ENCODE measurements around the gene SHISA3. TPM values are rescaled to one million over a fixed set of nuclear protein-coding genes. Genes with fewer than 3 reads are reported as not detected.

The SHISA3 gene
- total RNA-seq, 4 donors from 2014 or later: 0.37 to 1.8 (median 0.55) TPM

GRCh38 chr4:42357325-42357724, 40.0 kb upstream of the SHISA3 start:
- no peak for TF ChIP-seq POLR2A (IDR thresholded peaks at IDR 0.05)
- TF ChIP-seq CTCF (IDR thresholded peaks at IDR 0.05): no peak
- intact Hi-C loops (cut with DNase I; ENCODE audit: low total_unique reads): no loop called here
- no peaks in the 10 kb centered on the region for H3K36me3 ChIP-seq

GRCh38 chr4:42359711-42360110, 37.6 kb upstream of the SHISA3 start:
- Histone ChIP-seq H3K9me3 (no peaks in the 10 kb centered on the region), H3K4me1 (no peaks in the 10 kb centered on the region), H3K36me3 (no peaks in the 10 kb centered on the region), H3K27ac (peak overlapping the region in 1 of 2 donors; percentile 19), H3K4me3 (peak overlapping the region in 1 of 2 donors; percentile 5), H3K27me3 (no peaks in the 10 kb centered on the region)
- TF ChIP-seq CTCF (IDR thresholded peaks at IDR 0.05): no peak
- DNase-seq: no peak
- intact Hi-C loops (cut with DNase I; ENCODE audit: low total_unique reads): no loop called here

More at GRCh38 chr4:42357325-42357724, 40.0 kb upstream of the SHISA3 start:
- no peaks in the 10 kb centered on the region for H3K4me1 ChIP-seq
- H3K4me3 ChIP-seq: no peak overlapping the region
- H3K27me3 ChIP-seq: no peaks in the 10 kb centered on the region
- no peak for DNase-seq
- H3K9me3 ChIP-seq: no peaks in the 10 kb centered on the region
- H3K27ac ChIP-seq: no peak overlapping the region

GRCh38 chr4:42360256-42360669, 37.0 kb upstream of the SHISA3 start:
- H3K27ac ChIP-seq: no peak overlapping the region
- intact Hi-C loops (cut with DNase I; ENCODE audit: low total_unique reads): no loop called here

GRCh38 chr4:42361456-42361855, 35.8 kb upstream of the SHISA3 start:
- TF ChIP-seq POLR2A (IDR thresholded peaks at IDR 0.05): no peak
- no peak for TF ChIP-seq CTCF (IDR thresholded peaks at IDR 0.05)
- Histone ChIP-seq H3K36me3 (no peaks in the 10 kb centered on the region), H3K4me3 (no peak overlapping the region), H3K27ac (no peak overlapping the region), H3K27me3 (no peaks in the 10 kb centered on the region), H3K4me1 (no peaks in the 10 kb centered on the region), H3K9me3 (no peaks in the 10 kb centered on the region)
- no peak for DNase-seq
- intact Hi-C loops (cut with DNase I; ENCODE audit: low total_unique reads): no loop called here

More at GRCh38 chr4:42360256-42360669, 37.0 kb upstream of the SHISA3 start:
- H3K27me3 ChIP-seq: no peaks in the 10 kb centered on the region
- H3K4me1 ChIP-seq: no peaks in the 10 kb centered on the region
- no peaks in the 10 kb centered on the region for H3K9me3 ChIP-seq
- no peak overlapping the region for H3K4me3 ChIP-seq
- no peak for DNase-seq
- TF ChIP-seq CTCF (IDR thresholded peaks at IDR 0.05): no peak
- TF ChIP-seq POLR2A (IDR thresholded peaks at IDR 0.05): no peak
- H3K36me3 ChIP-seq: no peaks in the 10 kb centered on the region

GRCh38 chr4:42362591-42362990, 34.7 kb upstream of the SHISA3 start:
- Histone ChIP-seq H3K27me3 (no peaks in the 10 kb centered on the region), H3K36me3 (no peaks in the 10 kb centered on the region), H3K27ac (no peak overlapping the region), H3K4me1 (no peaks in the 10 kb centered on the region), H3K9me3 (no peaks in the 10 kb centered on the region), H3K4me3 (no peak overlapping the region)
- TF ChIP-seq POLR2A (IDR thresholded peaks at IDR 0.05) (no peak), CTCF (IDR thresholded peaks at IDR 0.05) (no peak)
- DNase-seq: no peak
- intact Hi-C loops (cut with DNase I; ENCODE audit: low total_unique reads): no loop called here
